ENCODE results near the gene ATP8A2. TPM values are rescaled to one million over a fixed set of nuclear protein-coding genes. Genes with fewer than 3 reads are reported as not detected.
"Not testable (repeated sequence)": the region's sequence is repeated elsewhere in the genome, so short reads cannot be mapped to it uniquely, and the experiment has no call there.

The ATP8A2 gene
- total RNA-seq, 1 donor from 2014 or later: 3.4 TPM

DNA sequence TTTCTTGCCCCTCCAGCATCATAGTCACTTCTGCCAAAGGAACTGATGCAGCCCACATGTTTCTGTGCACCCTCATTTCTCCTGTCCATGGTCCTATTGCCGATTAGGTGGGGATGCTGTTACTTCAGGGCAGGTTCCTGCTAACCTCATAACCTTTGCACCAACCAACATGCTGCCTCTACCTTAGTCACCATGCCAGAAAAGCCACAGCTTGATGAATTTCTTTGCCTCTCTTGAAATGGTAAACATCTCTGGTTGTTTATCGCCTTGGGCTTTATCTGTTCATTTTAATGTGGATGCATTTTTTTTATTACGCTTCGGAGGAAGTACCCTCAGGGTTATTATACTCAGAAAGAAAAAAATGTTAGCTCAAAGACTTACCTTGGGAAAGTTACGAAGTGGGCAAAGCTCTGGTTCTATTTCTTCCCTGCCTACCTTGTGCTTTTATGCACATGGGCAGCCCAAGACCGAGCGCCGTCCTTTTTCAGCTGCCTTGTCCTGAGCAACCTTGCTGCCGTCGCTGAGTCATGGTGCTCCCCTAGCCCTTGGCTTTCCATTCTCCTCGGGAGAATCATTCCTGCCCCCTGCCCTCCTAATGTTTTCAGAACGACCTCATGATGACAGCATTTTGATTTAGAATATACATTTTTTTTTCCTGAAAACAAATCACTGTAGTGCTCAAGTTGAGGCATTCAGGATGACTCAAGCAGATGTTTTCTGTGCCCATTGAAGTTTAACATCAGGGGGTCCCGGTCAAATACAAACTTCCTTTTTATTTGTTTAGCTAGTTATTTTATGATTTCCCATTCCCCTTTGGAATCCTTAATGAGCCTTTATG is 400.1 kb downstream of the ATP8A2 start:
- H3K9me3 Mint-ChIP-seq: no peaks in the 10 kb centered on the region
- no peak overlapping the region for H3K27ac Mint-ChIP-seq (ENCODE audit: unreplicated experiment)
- H3K27me3 Mint-ChIP-seq (ENCODE audit: low read depth): no peaks in the 10 kb centered on the region
- no peak overlapping the region for H3K4me3 Mint-ChIP-seq
- peaks cover 26% of the 10 kb centered on the region for H3K4me1 Mint-ChIP-seq
- no peaks in the 10 kb centered on the region for H3K36me3 Mint-ChIP-seq (ENCODE audit: low read depth)
- TF ChIP-seq, protein P1, sequence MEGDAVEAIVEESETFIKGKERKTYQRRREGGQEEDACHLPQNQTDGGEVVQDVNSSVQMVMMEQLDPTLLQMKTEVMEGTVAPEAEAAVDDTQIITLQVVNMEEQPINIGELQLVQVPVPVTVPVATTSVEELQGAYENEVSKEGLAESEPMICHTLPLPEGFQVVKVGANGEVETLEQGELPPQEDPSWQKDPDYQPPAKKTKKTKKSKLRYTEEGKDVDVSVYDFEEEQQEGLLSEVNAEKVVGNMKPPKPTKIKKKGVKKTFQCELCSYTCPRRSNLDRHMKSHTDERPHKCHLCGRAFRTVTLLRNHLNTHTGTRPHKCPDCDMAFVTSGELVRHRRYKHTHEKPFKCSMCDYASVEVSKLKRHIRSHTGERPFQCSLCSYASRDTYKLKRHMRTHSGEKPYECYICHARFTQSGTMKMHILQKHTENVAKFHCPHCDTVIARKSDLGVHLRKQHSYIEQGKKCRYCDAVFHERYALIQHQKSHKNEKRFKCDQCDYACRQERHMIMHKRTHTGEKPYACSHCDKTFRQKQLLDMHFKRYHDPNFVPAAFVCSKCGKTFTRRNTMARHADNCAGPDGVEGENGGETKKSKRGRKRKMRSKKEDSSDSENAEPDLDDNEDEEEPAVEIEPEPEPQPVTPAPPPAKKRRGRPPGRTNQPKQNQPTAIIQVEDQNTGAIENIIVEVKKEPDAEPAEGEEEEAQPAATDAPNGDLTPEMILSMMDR (conservative IDR thresholded peaks at IDR 0.05): no peak
- DNase-seq (ENCODE audit: low read depth, low spot score): no peak

DNA sequence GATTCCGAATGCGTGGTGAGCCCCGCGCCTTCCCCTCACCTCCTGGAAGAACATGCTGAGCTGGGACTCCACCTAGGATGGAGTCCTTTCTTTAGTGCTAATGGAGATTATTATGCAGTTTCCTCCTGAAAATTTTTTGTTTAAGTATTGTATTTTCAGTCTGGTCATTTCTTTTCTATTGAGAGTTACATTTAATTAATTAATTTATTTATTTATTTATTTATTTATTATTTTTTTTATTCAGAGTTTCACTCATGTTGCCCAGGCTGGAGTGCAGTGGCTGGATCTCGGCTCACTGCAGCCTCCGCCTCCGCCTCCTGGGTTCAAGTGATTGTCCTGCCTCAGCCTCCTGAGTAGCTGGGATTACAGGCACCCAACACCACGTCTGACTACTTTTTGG is 400.8 kb downstream of the ATP8A2 start:
- not testable (repeated sequence) for H3K36me3 Mint-ChIP-seq (ENCODE audit: low read depth); H3K4me3 Mint-ChIP-seq; DNase-seq (ENCODE audit: low read depth, low spot score); H3K9me3 Mint-ChIP-seq; H3K27me3 Mint-ChIP-seq (ENCODE audit: low read depth); H3K27ac Mint-ChIP-seq (ENCODE audit: unreplicated experiment)
- peaks cover 27% of the 10 kb centered on the region for H3K4me1 Mint-ChIP-seq

DNA sequence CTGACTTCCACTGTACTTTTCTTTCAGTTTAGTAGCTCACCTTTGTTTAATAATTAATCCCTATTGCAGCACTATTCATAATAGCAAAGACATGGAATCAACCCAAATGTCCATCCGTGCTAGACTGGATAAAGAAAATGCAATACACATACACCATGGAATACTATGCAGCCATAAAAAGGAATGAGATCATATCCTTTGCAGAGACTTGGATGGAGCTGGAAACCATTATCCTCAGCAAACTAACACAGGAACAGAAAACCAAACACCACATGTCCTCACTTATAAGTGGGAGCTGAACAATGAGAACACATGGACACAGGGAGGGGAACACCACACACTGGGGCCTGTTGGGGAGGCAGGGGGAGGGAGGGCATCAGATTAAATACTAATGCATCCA is 402.3 kb downstream of the ATP8A2 start:
- not testable (repeated sequence) for H3K27me3 Mint-ChIP-seq (ENCODE audit: low read depth); H3K36me3 Mint-ChIP-seq (ENCODE audit: low read depth); DNase-seq (ENCODE audit: low read depth, low spot score); H3K27ac Mint-ChIP-seq (ENCODE audit: unreplicated experiment); H3K9me3 Mint-ChIP-seq; H3K4me3 Mint-ChIP-seq
- peaks cover 37% of the 10 kb centered on the region for H3K4me1 Mint-ChIP-seq

DNA sequence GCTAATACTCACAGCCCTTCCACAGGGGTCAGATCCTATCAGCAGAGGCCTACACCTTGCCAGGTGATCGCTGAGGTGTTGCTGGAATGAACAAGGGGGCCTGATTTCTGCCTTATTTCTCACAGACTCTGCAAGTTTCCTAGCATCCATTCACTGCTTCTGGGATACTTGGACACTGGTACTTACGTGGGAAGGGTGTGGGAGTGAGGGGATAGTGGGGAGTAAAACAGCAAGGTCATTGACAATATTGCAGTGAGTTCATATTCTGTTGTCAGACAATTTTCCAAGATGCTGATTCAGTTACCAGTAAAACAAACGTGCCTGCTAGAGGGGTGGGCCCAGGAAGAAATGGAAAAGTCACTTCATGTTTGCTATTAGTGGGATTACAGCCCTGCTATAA is 403.5 kb downstream of the ATP8A2 start:
- no peak overlapping the region for H3K27ac Mint-ChIP-seq (ENCODE audit: unreplicated experiment)
- no peak for DNase-seq (ENCODE audit: low read depth, low spot score)
- no peaks in the 10 kb centered on the region for H3K27me3 Mint-ChIP-seq (ENCODE audit: low read depth)
- TF ChIP-seq, protein P1 (conservative IDR thresholded peaks at IDR 0.05): no peak
- H3K4me3 Mint-ChIP-seq: no peak overlapping the region
- no peaks in the 10 kb centered on the region for H3K36me3 Mint-ChIP-seq (ENCODE audit: low read depth)
- peaks cover 43% of the 10 kb centered on the region for H3K4me1 Mint-ChIP-seq
- H3K9me3 Mint-ChIP-seq: no peaks in the 10 kb centered on the region

DNA sequence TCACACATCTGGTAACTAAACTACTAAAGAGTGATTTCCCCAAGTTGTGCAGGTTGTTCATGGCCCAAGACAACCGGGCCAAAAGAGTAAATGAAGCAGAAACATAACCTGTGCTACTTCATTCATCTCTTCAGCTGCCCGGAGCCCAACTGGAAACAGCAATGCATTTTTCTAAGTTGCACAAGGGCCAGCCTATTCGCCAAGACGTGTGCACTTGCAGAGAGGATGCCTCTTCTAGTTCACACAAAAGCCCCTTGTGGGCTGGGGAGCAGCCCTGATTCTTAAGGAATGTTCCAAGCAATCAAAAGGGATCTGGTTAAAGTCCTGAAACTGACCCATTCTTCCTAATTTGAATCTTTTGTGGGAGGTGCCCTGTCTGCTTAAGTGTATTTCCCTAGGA is 404.2 kb downstream of the ATP8A2 start:
- H3K9me3 Mint-ChIP-seq: no peaks in the 10 kb centered on the region
- no peaks in the 10 kb centered on the region for H3K36me3 Mint-ChIP-seq (ENCODE audit: low read depth)
- peaks cover 43% of the 10 kb centered on the region for H3K4me1 Mint-ChIP-seq
- no peak overlapping the region for H3K4me3 Mint-ChIP-seq
- TF ChIP-seq, protein P1 (conservative IDR thresholded peaks at IDR 0.05): no peak
- H3K27me3 Mint-ChIP-seq (ENCODE audit: low read depth): no peaks in the 10 kb centered on the region
- H3K27ac Mint-ChIP-seq (ENCODE audit: unreplicated experiment): no peak overlapping the region
- DNase-seq (ENCODE audit: low read depth, low spot score): peak; percentile 20

DNA sequence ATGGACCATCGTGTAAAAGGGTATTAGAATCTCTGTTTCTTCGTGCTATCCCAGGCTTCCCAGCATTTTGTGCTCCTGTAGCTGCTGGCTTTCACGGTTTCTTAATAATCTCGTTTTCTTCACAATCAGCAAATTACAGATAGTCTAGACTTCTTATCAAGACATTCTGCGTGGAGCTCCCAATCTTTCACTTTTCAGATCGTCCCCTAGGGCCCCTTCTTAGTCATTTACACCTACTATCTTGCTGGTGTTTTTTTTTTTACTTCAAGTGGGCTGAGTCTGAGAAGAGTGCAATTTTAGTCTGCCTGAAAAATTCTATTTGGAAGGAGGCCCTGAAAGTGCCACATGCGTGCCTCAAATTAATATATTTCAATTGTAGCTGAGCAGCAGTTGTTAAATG is 404.9 kb downstream of the ATP8A2 start:
- H3K4me3 Mint-ChIP-seq: no peak overlapping the region
- TF ChIP-seq, protein P1 (conservative IDR thresholded peaks at IDR 0.05): no peak
- no peaks in the 10 kb centered on the region for H3K9me3 Mint-ChIP-seq
- peak overlapping the region; percentile 1 for H3K27ac Mint-ChIP-seq (ENCODE audit: unreplicated experiment)
- no peaks in the 10 kb centered on the region for H3K27me3 Mint-ChIP-seq (ENCODE audit: low read depth)
- no peak for DNase-seq (ENCODE audit: low read depth, low spot score)
- peaks cover 43% of the 10 kb centered on the region for H3K4me1 Mint-ChIP-seq
- H3K36me3 Mint-ChIP-seq (ENCODE audit: low read depth): no peaks in the 10 kb centered on the region
